HL-60 (cell line): ENCODE measurements around the gene STX2.
A peak's percentile ranks its signal among the peaks of the same experiment; 100 is the strongest.

ENCODE experiments used
- DNase-seq, 2 experiments: peaks; one replicate each; pipeline ENCODE4 v3.0.0-alpha.2; 2010 to 2020; ENCODE audit warnings: low read depth in 1 of 2, low spot score in 1 of 2
- H3K27ac ChIP-seq: fragments of 250-450 bp; sonication (Bioruptor Pico); replicated peaks from 2 replicates; pipeline ENCODE4 v1.5.1; 2020; ENCODE audit warnings: mild to moderate bottlenecking, moderate library complexity
- H3K27me3 ChIP-seq: fragments of 250-450 bp; sonication (Bioruptor Pico); 2 replicates; pipeline ENCODE4 v1.5.1; 2021; ENCODE audit warnings: mild to moderate bottlenecking, moderate library complexity; ENCODE audit not compliant: insufficient read depth, poor library complexity, severe bottlenecking
- H3K4me3 ChIP-seq: replicated peaks from 2 replicates; pipeline ENCODE4 v1.5.1; 2011; ENCODE audit warnings: mild to moderate bottlenecking, control low read depth, low read length; ENCODE audit not compliant: insufficient read depth
- GABPA ChIP-seq: IDR thresholded peaks from 2 replicates; pipeline ENCODE4 v1.6.1; 2012; ENCODE audit warnings: low read depth
- POLR2AphosphoS5 ChIP-seq: IDR thresholded peaks from 2 replicates; pipeline ENCODE4 v1.6.1; 2012; ENCODE audit warnings: low read depth
- SPI1 ChIP-seq: IDR thresholded peaks from 2 replicates; pipeline ENCODE4 v1.6.1; 2012; ENCODE audit warnings: low read depth, mild to moderate bottlenecking, borderline replicate concordance
- TF ChIP-seq, protein P1 (sequence below): IDR thresholded peaks from 2 replicates; pipeline ENCODE4 v1.6.1; 2012; ENCODE audit warnings: low read depth; ENCODE audit not compliant: insufficient replicate concordance
- TF ChIP-seq, protein P2 (sequence below): IDR thresholded peaks from one replicate; pipeline ENCODE4 v1.5.1; 2011; ENCODE audit warnings: low read length, control low read depth, inconsistent platforms; ENCODE audit not compliant: insufficient read depth

STX2 gene

DNA sequence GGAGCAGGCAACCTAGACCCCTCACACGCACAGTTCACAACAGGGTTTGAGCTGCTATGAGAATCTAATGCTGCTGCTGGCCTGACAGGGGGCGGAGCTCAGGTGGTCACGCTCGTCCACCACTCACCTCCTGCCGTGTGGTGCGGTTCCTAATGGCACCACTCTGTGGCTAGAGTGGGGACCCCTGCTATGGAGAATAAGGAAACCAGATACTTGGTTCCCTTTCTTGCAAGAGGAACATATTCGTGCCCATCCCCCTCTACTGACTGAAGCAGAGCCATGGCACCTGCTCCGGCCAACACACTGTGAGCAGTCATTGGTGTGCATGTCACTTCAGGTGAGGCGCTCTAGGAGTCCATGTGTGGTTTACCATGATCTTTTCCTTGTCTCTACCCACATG lies 92.5 kb downstream of the STX2 start:
- Histone ChIP-seq H3K27me3 (no peaks in the 10 kb centered on the region), H3K4me3 (no peak overlapping the region), H3K27ac (no peak overlapping the region)
- TF ChIP-seq POLR2AphosphoS5 (no peak), SPI1 (no peak)
- TF ChIP-seq, protein P1, sequence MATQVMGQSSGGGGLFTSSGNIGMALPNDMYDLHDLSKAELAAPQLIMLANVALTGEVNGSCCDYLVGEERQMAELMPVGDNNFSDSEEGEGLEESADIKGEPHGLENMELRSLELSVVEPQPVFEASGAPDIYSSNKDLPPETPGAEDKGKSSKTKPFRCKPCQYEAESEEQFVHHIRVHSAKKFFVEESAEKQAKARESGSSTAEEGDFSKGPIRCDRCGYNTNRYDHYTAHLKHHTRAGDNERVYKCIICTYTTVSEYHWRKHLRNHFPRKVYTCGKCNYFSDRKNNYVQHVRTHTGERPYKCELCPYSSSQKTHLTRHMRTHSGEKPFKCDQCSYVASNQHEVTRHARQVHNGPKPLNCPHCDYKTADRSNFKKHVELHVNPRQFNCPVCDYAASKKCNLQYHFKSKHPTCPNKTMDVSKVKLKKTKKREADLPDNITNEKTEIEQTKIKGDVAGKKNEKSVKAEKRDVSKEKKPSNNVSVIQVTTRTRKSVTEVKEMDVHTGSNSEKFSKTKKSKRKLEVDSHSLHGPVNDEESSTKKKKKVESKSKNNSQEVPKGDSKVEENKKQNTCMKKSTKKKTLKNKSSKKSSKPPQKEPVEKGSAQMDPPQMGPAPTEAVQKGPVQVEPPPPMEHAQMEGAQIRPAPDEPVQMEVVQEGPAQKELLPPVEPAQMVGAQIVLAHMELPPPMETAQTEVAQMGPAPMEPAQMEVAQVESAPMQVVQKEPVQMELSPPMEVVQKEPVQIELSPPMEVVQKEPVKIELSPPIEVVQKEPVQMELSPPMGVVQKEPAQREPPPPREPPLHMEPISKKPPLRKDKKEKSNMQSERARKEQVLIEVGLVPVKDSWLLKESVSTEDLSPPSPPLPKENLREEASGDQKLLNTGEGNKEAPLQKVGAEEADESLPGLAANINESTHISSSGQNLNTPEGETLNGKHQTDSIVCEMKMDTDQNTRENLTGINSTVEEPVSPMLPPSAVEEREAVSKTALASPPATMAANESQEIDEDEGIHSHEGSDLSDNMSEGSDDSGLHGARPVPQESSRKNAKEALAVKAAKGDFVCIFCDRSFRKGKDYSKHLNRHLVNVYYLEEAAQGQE: no peak
- DNase-seq: peak in 1 of 2 experiments; percentile 9

DNA sequence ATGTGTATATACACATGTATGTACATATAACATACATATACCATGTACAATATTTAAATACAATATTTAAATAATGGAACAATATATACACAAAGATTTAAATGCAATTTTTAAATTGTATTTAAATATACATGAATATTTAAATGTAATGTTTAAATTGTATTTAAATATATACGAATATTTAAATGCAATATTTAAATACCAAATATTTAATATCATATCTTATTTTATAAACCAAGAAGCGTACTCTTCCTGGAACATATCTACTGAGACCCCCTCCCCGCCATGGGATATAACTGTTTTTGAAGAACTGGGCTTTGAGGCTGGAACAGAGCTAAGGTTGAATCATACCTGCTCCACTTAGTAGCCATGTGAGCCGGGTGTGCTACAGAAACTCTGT lies 93.1 kb downstream of the STX2 start:
- no peak overlapping the region for H3K27ac ChIP-seq
- DNase-seq: no peak
- no peaks in the 10 kb centered on the region for H3K27me3 ChIP-seq
- H3K4me3 ChIP-seq: no peak overlapping the region
- TF ChIP-seq, protein P1: no peak
- TF ChIP-seq, protein P2, sequence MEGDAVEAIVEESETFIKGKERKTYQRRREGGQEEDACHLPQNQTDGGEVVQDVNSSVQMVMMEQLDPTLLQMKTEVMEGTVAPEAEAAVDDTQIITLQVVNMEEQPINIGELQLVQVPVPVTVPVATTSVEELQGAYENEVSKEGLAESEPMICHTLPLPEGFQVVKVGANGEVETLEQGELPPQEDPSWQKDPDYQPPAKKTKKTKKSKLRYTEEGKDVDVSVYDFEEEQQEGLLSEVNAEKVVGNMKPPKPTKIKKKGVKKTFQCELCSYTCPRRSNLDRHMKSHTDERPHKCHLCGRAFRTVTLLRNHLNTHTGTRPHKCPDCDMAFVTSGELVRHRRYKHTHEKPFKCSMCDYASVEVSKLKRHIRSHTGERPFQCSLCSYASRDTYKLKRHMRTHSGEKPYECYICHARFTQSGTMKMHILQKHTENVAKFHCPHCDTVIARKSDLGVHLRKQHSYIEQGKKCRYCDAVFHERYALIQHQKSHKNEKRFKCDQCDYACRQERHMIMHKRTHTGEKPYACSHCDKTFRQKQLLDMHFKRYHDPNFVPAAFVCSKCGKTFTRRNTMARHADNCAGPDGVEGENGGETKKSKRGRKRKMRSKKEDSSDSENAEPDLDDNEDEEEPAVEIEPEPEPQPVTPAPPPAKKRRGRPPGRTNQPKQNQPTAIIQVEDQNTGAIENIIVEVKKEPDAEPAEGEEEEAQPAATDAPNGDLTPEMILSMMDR: no peak
- TF ChIP-seq SPI1: no peak
- no peak for TF ChIP-seq GABPA
- no peak for TF ChIP-seq POLR2AphosphoS5

DNA sequence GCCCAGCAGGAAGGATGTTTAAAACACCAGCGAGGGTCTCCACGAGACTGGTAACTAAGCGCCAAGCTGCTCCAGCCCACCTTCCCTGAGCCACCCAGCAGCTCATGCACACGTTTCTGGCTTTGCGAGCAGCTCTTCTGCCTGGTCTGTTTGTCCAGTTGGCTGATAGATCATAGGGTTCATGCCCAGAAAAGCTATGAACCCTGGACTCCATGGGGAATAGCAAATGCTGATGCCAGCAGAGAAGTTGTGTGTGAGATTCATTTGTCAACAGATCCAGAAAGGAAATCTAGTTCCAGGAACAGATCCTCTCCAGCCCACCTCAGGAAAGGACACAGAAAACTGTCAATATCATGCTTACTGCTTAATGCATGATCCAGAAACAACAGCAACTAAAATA lies 94.8 kb downstream of the STX2 start:
- no peak overlapping the region for H3K4me3 ChIP-seq

More for the DNA sequence above, 94.8 kb downstream of the STX2 start:
- no peak overlapping the region for H3K27ac ChIP-seq
- no peaks in the 10 kb centered on the region for H3K27me3 ChIP-seq
- TF ChIP-seq, protein P1: no peak
- TF ChIP-seq SPI1 (no peak), GABPA (no peak), POLR2AphosphoS5 (no peak)
- TF ChIP-seq, protein P2: no peak
- DNase-seq: no peak
